Measurements from ENCODE around the gene PTPRM.

- no peak for TF ChIP-seq KLF16 (tag by site-specific recombination; IDR thresholded peaks at IDR 0.05)
- TF ChIP-seq CTCF (tag by site-specific recombination; IDR thresholded peaks at IDR 0.05): no peak
- no peak for TF ChIP-seq ZNF24 (tag by site-specific recombination; IDR thresholded peaks at IDR 0.05)
Observed at GRCh38 chr18:7990670-7991069, 423.6 kb downstream of the PTPRM start.

Data from HEK293 (cell line).